Smooth muscle cell (in vitro differentiated cells): ENCODE results near the gene NAV1. TPM values are rescaled to one million over a fixed set of nuclear protein-coding genes. Genes with fewer than 3 reads are reported as not detected.

Source experiments
- DNase-seq: peaks from one replicate; lab custom pipeline; 2025; ENCODE audit not compliant: unreplicated experiment; lab: John Stamatoyannopoulos, UW
- H2AFZ ChIP-seq: fragments of 200-600 bp; sonication (generic); 2 replicates; pipeline ENCODE4 v1.6.0; 2016; ENCODE audit warnings: antibody characterized with exemption, low read depth, mild to moderate bottlenecking
- H3F3A ChIP-seq: fragments of 200-600 bp; sonication (generic); 2 replicates; pipeline ENCODE4 v1.6.0; 2017; ENCODE audit warnings: antibody characterized with exemption, low read depth
- H3K27ac ChIP-seq: fragments of 200-600 bp; sonication (generic); 2 replicates; pipeline ENCODE4 v1.5.1; 2016; ENCODE audit warnings: low read depth, mild to moderate bottlenecking
- H3K27me3 ChIP-seq: fragments of 200-600 bp; sonication (generic); 2 replicates; pipeline ENCODE4 v1.6.1; 2016; ENCODE audit warnings: low read depth, mild to moderate bottlenecking
- H3K36me3 ChIP-seq: fragments of 200-600 bp; sonication (generic); 2 replicates; pipeline ENCODE4 v1.5.1; 2016; ENCODE audit warnings: low read depth
- H3K4me1 ChIP-seq: fragments of 200-600 bp; sonication (generic); 2 replicates; pipeline ENCODE4 v1.5.1; 2016; ENCODE audit warnings: low read depth
- H3K4me2 ChIP-seq: fragments of 200-600 bp; sonication (generic); 2 replicates; pipeline ENCODE4 v1.6.0; 2016; ENCODE audit warnings: mild to moderate bottlenecking
- H3K4me3 ChIP-seq: fragments of 200-600 bp; sonication (generic); 2 replicates; pipeline ENCODE4 v1.5.1; 2016; ENCODE audit warnings: mild to moderate bottlenecking
- H3K79me2 ChIP-seq: fragments of 200-600 bp; sonication (generic); 2 replicates; pipeline ENCODE4 v1.6.0; 2016; ENCODE audit warnings: low read depth, mild to moderate bottlenecking
- H3K9ac ChIP-seq: fragments of 200-600 bp; sonication (generic); 2 replicates; pipeline ENCODE4 v1.6.0; 2016; ENCODE audit warnings: low read depth
- H3K9me3 ChIP-seq: fragments of 200-600 bp; sonication (generic); replicated peaks from 2 replicates; pipeline ENCODE4 v1.5.1; 2016; ENCODE audit warnings: low read depth
- H4K20me1 ChIP-seq: fragments of 200-600 bp; sonication (generic); 2 replicates; pipeline ENCODE4 v1.6.0; 2016; ENCODE audit warnings: low read depth
- WGBS: methylation state at CpG from one replicate; pipeline ENCODE4 v1.1.7; 2016; ENCODE audit warnings: low lambda C conversion rate; 5-methylcytosine and 5-hydroxymethylcytosine counted together
- polyA plus RNA-seq: library from polyadenylated mRNA; unstranded; fragments of >200 nt; fragmentation: Nextera tagmentation; extraction: Ambion mirVana; gene quantifications from 2 replicates; pipeline ENCODE4 v1.2.1, GENCODE V29; 2016
- total RNA-seq: library from RNA; depleted of rRNA; stranded (reverse); fragments of >200 nt; gene quantifications from 2 replicates; pipeline ENCODE4 v1.2.3, GENCODE V29; 2014
- TF ChIP-seq, protein P1 (sequence below): fragments of 200-600 bp; sonication (generic); IDR thresholded peaks from 2 replicates; pipeline ENCODE4 v1.5.1; 2017; ENCODE audit warnings: borderline replicate concordance, mild to moderate bottlenecking, antibody characterized with exemption; ENCODE audit not compliant: insufficient read depth, poor library complexity, severe bottlenecking

NAV1 gene
- total and polyA plus RNA-seq, 2 experiments from 2014 or later: 52.3 to 71.1 TPM

DNA sequence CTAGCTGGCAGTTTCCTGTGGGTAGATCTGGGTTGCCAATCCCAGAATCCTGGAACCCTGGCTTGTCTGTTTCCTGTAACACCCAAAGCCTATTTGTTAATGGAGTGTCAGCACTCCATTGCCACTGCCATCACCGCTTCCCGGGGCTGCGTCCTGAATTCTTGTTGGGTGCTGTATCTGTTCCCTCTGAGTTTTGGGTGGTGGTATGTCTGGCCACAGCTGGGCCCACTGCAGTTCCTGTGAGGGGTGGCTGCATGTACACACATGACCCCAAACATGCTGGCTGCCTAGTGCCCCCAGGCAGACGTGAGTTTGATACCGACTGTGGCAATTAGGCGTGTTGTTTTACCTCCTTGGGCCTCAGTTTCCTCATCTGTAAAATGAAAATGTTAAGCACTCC, 29.3 kb downstream of the NAV1 start:
- H3K36me3 ChIP-seq: no peaks in the 10 kb centered on the region
- H3K4me2 ChIP-seq: no peak overlapping the region
- no peak for DNase-seq
- peaks cover 4% of the 10 kb centered on the region for H3F3A ChIP-seq
- H3K79me2 ChIP-seq: peaks cover 100% of the 10 kb centered on the region
- H3K4me1 ChIP-seq: no peaks in the 10 kb centered on the region
- H3K9me3 ChIP-seq: no peaks in the 10 kb centered on the region
- no peak overlapping the region for H3K9ac ChIP-seq
- WGBS: 90% methylated on average over 6 of the region's 6 CpGs
- H2AFZ ChIP-seq: no peak overlapping the region
- TF ChIP-seq, protein P1, sequence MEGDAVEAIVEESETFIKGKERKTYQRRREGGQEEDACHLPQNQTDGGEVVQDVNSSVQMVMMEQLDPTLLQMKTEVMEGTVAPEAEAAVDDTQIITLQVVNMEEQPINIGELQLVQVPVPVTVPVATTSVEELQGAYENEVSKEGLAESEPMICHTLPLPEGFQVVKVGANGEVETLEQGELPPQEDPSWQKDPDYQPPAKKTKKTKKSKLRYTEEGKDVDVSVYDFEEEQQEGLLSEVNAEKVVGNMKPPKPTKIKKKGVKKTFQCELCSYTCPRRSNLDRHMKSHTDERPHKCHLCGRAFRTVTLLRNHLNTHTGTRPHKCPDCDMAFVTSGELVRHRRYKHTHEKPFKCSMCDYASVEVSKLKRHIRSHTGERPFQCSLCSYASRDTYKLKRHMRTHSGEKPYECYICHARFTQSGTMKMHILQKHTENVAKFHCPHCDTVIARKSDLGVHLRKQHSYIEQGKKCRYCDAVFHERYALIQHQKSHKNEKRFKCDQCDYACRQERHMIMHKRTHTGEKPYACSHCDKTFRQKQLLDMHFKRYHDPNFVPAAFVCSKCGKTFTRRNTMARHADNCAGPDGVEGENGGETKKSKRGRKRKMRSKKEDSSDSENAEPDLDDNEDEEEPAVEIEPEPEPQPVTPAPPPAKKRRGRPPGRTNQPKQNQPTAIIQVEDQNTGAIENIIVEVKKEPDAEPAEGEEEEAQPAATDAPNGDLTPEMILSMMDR: no peak
- no peaks in the 10 kb centered on the region for H3K27me3 ChIP-seq
- peaks cover 57% of the 10 kb centered on the region for H4K20me1 ChIP-seq
- no peak overlapping the region for H3K4me3 ChIP-seq
- no peak overlapping the region for H3K27ac ChIP-seq

DNA sequence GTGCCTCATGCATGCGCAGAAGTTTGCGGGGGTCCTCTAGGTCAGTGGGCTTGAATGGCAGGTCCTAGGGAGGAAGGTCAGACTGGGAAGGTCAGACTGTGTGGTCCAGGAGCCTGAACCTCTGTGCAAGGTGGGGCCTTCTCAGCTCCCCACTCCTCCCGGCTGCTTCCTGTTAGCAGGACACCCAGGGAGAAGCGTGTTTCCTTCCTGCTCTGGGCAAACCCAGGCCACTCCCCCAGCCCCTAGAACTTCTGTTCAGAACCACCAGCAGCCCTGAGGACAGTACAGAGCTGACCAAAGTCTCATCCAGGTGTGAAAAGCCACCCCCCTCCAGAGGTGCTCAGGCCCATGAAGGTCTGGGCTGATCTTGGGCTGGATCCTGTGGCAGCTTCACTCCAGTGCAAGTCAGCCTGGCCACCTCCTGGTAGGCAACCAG, 29.9 kb downstream of the NAV1 start:
- Histone ChIP-seq H2AFZ (no peak overlapping the region), H3F3A (peaks cover under 1% of the 10 kb centered on the region), H4K20me1 (peaks cover 58% of the 10 kb centered on the region), H3K9ac (no peak overlapping the region), H3K4me1 (no peaks in the 10 kb centered on the region), H3K27me3 (no peaks in the 10 kb centered on the region), H3K4me3 (no peak overlapping the region), H3K79me2 (peaks cover 100% of the 10 kb centered on the region), H3K27ac (no peak overlapping the region), H3K4me2 (no peak overlapping the region), H3K9me3 (no peaks in the 10 kb centered on the region), H3K36me3 (no peaks in the 10 kb centered on the region)
- 92% methylated on average over 4 of the region's 4 CpGs for WGBS
- TF ChIP-seq, protein P1: no peak
- no peak for DNase-seq

DNA sequence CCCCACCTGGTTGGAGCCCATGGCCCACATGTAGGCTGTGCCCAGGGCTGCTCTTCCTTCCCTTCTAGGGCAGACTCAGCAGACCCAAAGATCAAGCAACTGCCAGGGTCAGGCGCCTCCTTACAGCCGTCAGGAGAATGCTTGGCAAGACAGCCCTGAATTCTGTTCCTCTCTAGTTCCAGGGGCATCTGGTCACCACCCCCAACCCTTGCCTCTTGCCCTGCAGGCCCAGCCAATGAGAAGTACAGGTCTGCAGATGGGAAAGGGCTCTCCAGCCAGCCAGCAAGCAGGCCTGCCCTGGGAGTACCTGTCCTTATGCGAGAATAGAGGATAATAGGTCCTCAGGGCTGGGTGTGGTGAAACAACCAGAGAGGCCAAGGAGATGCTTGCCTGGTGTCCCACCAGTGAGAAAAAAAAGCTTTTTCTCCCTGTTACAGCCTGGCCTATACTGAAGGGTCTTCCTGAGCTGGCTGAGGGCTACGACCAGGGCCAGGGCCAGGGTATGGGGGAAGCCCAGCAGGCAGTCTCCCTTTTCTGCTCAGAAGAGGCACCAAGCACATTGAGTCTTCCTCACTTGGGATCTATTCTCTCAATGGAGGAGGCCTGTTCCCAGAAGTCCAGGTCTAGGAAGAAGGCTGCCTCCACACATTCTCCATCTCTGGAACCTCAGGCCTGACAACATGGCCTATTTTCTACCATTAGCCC, 31.4 kb downstream of the NAV1 start:
- Histone ChIP-seq H3K79me2 (peaks cover 100% of the 10 kb centered on the region), H3K27ac (peak overlapping the region; percentile 4), H3K4me2 (no peak overlapping the region), H3K9me3 (no peaks in the 10 kb centered on the region), H3K9ac (no peak overlapping the region), H3K4me3 (no peak overlapping the region), H3K27me3 (no peaks in the 10 kb centered on the region), H4K20me1 (peaks cover 58% of the 10 kb centered on the region), H3K4me1 (no peaks in the 10 kb centered on the region), H2AFZ (no peak overlapping the region), H3K36me3 (no peaks in the 10 kb centered on the region), H3F3A (no peaks in the 10 kb centered on the region)
- no peak for DNase-seq
- TF ChIP-seq, protein P1: no peak
- 91% methylated on average over 4 of the region's 4 CpGs for WGBS
